CD14-positive monocyte (primary cell): ENCODE measurements around the gene TUBGCP3. TPM values are rescaled to one million over a fixed set of nuclear protein-coding genes. Genes with fewer than 3 reads are reported as not detected.

Experiments
- DNase-seq, 3 donors: peaks; one replicate each; pipeline ENCODE4 v3.0.0-alpha.2; 2011 to 2022
- H2AFZ ChIP-seq: 2 replicates; pipeline ENCODE4 v1.6.0; 2012; ENCODE audit warnings: mild to moderate bottlenecking, low read depth, low read length, inconsistent platforms; ENCODE audit not compliant: insufficient read depth, poor library complexity, severe bottlenecking
- H3K27ac ChIP-seq, 2 donors: 1 replicate in 1 of 2; 2 replicates in 1 of 2; pipeline ENCODE4 v1.5.1; 2012 to 2013; ENCODE audit warnings: low read length in 2 of 2, control low read depth in 1 of 2, inconsistent platforms in 1 of 2, low read depth in 1 of 2, mild to moderate bottlenecking in 1 of 2
- H3K27me3 ChIP-seq, 2 donors: one replicate each; pipeline versions ENCODE4 v1.6.0 to v1.6.1; 2011 to 2013; ENCODE audit warnings: low read length in 2 of 2; ENCODE audit not compliant: control insufficient read depth in 2 of 2, insufficient read depth in 2 of 2
- H3K36me3 ChIP-seq, 2 donors: replicated peaks in 1 of 2; 1 replicate in 1 of 2; 2 replicates in 1 of 2; pipeline versions ENCODE4 v1.5.1 to v1.6.1; 2012 to 2013; ENCODE audit warnings: low read length in 2 of 2, control low read depth in 1 of 2, inconsistent platforms in 1 of 2, mild to moderate bottlenecking in 1 of 2; ENCODE audit not compliant: insufficient read depth in 2 of 2, control insufficient read depth in 1 of 2
- H3K4me1 ChIP-seq, 2 donors: 1 replicate in 1 of 2; 2 replicates in 1 of 2; pipeline versions ENCODE4 v1.5.1 to v1.6.1; 2012 to 2013; ENCODE audit warnings: low read length in 2 of 2, control low read depth in 1 of 2, inconsistent platforms in 1 of 2, mild to moderate bottlenecking in 1 of 2, moderate library complexity in 1 of 2; ENCODE audit not compliant: insufficient read depth in 2 of 2, control insufficient read depth in 1 of 2
- H3K4me2 ChIP-seq: replicated peaks from 2 replicates; pipeline ENCODE3; 2012; ENCODE audit warnings: low read length, moderate library complexity, mild to moderate bottlenecking; ENCODE audit not compliant: poor library complexity, severe bottlenecking; ENCODE audit errors: extremely low read depth
- H3K4me3 ChIP-seq, 3 experiments: fragments of 200-600 bp in 1 of 3; sonication (generic) in 1 of 3; replicated peaks in 1 of 3; 1 replicate in 2 of 3; 2 replicates in 1 of 3; pipeline ENCODE4 v1.5.1; 2011 to 2013; ENCODE audit warnings: low read length in 3 of 3, mild to moderate bottlenecking in 3 of 3, control low read depth in 2 of 3, low read depth in 2 of 3, inconsistent platforms in 1 of 3, moderate library complexity in 1 of 3
- H3K79me2 ChIP-seq: 2 replicates; pipeline ENCODE4 v1.6.0; 2012; ENCODE audit warnings: mild to moderate bottlenecking, control low read depth, inconsistent platforms, low read length, moderate library complexity; ENCODE audit not compliant: insufficient read depth
- H3K9ac ChIP-seq: 2 replicates; pipeline ENCODE4 v1.6.0; 2017; ENCODE audit warnings: low read length, mild to moderate bottlenecking; ENCODE audit not compliant: insufficient read depth, poor library complexity, severe bottlenecking
- H3K9me3 ChIP-seq, 2 donors: replicated peaks in 1 of 2; 1 replicate in 1 of 2; 2 replicates in 1 of 2; pipeline versions ENCODE4 v1.5.1 to v1.6.1; 2012 to 2013; ENCODE audit warnings: low read length in 2 of 2, control low read depth in 1 of 2; ENCODE audit not compliant: control insufficient read depth in 1 of 2, insufficient read depth in 1 of 2
- H4K20me1 ChIP-seq: 2 replicates; pipeline ENCODE4 v1.6.0; 2012; ENCODE audit warnings: mild to moderate bottlenecking, low read length, control low read depth, moderate library complexity; ENCODE audit not compliant: insufficient read depth
- H3K27ac Mint-ChIP-seq, 7 donors: one replicate each; pipeline ENCODE4 v1.8.0; 2020; ENCODE audit warnings: mild to moderate bottlenecking in 7 of 7, mixed read lengths in 7 of 7, moderate library complexity in 6 of 7, inconsistent platforms in 2 of 7
- H3K27me3 Mint-ChIP-seq, 3 donors: one replicate each; pipeline ENCODE4 v1.8.0; 2021 to 2022; ENCODE audit warnings: low read depth in 3 of 3, mild to moderate bottlenecking in 3 of 3, mixed read lengths in 3 of 3, moderate library complexity in 3 of 3, inconsistent platforms in 1 of 3
- H3K36me3 Mint-ChIP-seq, 2 donors: one replicate each; pipeline ENCODE4 v1.8.0; 2020; ENCODE audit warnings: mixed read lengths in 2 of 2, inconsistent platforms in 1 of 2, mild to moderate bottlenecking in 1 of 2
- H3K4me1 Mint-ChIP-seq: one replicate; pipeline ENCODE4 v1.8.0; 2020; ENCODE audit warnings: mild to moderate bottlenecking, mixed read lengths
- H3K4me3 Mint-ChIP-seq, 2 donors: one replicate each; pipeline ENCODE4 v1.8.0; 2020; ENCODE audit warnings: mild to moderate bottlenecking in 2 of 2, mixed read lengths in 2 of 2, moderate library complexity in 1 of 2
- H3K9me3 Mint-ChIP-seq, 7 donors: one replicate each; pipeline ENCODE4 v1.8.0; 2020 to 2022; ENCODE audit warnings: mixed read lengths in 7 of 7, mild to moderate bottlenecking in 6 of 7, moderate library complexity in 6 of 7, inconsistent platforms in 2 of 7
- WGBS: methylation state at CpG from one replicate; pipeline ENCODE4 v1.1.5; 2013; ENCODE audit warnings: missing lambda C conversion rate; ENCODE audit not compliant: insufficient coverage; 5-methylcytosine and 5-hydroxymethylcytosine counted together
- intact Hi-C, 2 donors: fragments of 100-400 bp; cut with micrococcal nuclease; formaldehyde crosslinking; loops; one replicate each; pipeline versions ENCODE4 v1.15.0 to v1.15.1; 2023
- polyA plus RNA-seq, 3 donors: library from polyadenylated mRNA; depleted of rRNA in 1 of 3; unstranded in 2 of 3; stranded (reverse) in 1 of 3; fragments of 300-500 nt in 2 of 3; fragments of >200 nt in 1 of 3; fragmentation: Illumina TruSeq in 2 of 3; gene quantifications; 1 replicate in 2 of 3; 2 replicates in 1 of 3; pipeline ENCODE4 v1.2.3, GENCODE V29; 2012 to 2021
- TF ChIP-seq, protein P1 (sequence below): fragments of 200-600 bp; IDR thresholded peaks from one replicate; pipeline ENCODE4 v1.8.0; 2022; ENCODE audit warnings: antibody characterized with exemption, mild to moderate bottlenecking

The TUBGCP3 gene
- polyA plus RNA-seq, 3 donors = 25.4 to 47.1 (median 34.1) TPM

DNA sequence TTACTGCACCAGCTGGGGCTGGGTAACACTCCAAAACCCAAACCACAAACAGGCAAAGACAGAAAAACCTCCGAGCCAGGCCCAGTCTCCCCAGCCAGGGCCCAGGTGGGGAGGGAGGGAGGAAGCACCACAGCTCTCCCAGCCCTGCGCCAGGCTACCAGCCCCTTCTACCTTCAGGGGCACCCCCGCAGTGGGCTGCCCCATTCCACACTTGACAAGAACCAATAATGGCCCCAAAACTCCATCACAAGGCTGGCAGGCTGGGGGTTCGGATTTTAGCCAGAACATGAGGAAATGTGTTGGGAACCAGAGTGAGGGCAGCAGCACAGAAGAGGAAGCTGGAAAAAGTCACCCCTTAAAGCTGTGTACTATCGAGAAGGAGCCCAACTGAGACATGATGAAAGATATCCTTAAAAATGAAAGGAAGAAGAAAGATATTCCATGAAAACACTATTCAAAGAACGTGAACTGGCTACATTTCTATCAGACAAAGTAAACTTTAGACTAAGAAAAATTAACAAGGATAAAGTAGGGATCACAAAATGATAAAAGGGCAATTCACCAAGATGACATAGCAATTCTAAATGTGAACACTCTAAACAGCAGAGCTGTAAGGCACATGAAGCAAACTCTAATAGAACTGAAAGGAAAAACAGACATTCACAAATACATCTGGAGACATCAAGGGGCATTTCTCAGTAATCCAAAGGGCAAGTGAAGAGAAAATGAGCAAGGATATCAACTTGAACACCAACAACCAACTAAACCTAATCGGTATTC, 12.9 kb downstream of the TUBGCP3 start:
- TF ChIP-seq, protein P1, sequence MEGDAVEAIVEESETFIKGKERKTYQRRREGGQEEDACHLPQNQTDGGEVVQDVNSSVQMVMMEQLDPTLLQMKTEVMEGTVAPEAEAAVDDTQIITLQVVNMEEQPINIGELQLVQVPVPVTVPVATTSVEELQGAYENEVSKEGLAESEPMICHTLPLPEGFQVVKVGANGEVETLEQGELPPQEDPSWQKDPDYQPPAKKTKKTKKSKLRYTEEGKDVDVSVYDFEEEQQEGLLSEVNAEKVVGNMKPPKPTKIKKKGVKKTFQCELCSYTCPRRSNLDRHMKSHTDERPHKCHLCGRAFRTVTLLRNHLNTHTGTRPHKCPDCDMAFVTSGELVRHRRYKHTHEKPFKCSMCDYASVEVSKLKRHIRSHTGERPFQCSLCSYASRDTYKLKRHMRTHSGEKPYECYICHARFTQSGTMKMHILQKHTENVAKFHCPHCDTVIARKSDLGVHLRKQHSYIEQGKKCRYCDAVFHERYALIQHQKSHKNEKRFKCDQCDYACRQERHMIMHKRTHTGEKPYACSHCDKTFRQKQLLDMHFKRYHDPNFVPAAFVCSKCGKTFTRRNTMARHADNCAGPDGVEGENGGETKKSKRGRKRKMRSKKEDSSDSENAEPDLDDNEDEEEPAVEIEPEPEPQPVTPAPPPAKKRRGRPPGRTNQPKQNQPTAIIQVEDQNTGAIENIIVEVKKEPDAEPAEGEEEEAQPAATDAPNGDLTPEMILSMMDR = no peak
- Histone ChIP-seq H3K4me3 (peak overlapping the region in 1 of 3 experiments; percentile 40), H3K9ac (peak overlapping the region; percentile 35), H4K20me1 (peaks cover 87% of the 10 kb centered on the region), H3K27ac (peak overlapping the region; percentile 70 to 75), H3K9me3 (no peaks in the 10 kb centered on the region), H3K4me1 (peaks cover 25 to 27% of the 10 kb centered on the region in 2 donors), H3K36me3 (peaks cover 0 to 11% of the 10 kb centered on the region in 2 donors), H3K27me3 (no peaks in the 10 kb centered on the region), H3K79me2 (peaks cover 99% of the 10 kb centered on the region), H3K4me2 (peak overlapping the region; percentile 54), H2AFZ (peak overlapping the region; percentile 21)
- intact Hi-C loops = no loop called here
- Mint-ChIP-seq H3K4me1 (peaks cover 63% of the 10 kb centered on the region), H3K27ac (peak overlapping the region; percentile 60 to 94 (median 83)), H3K27me3 (peaks cover 0 to 1% (median 0%) of the 10 kb centered on the region in 3 donors), H3K9me3 (peaks cover 0 to 3% (median 0%) of the 10 kb centered on the region in 7 donors), H3K4me3 (peak overlapping the region; percentile 62 to 82), H3K36me3 (peaks cover 8 to 17% of the 10 kb centered on the region in 2 donors)
- WGBS = no CpG with 5 or more reads among the region's 7 CpGs
- peak; percentile 16 to 37 (median 33) for DNase-seq

DNA sequence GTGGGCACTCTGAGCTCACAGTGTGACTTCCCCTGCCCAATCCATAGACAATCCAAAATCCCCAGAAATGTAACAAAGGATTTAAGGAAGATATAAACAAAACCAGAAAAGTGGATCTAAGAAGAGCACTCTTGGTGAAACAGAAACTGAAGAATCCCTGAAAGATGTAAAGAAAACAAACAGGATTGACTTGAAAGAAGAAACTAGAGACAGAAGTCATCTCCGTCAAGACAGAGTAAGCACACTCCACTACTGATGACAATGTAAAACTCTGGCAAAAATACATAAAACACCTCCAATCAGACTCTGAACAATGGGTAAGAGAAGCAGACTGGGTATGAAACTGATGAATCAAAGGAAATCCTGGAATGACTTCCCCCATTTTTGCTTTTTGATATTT, 13.5 kb downstream of the TUBGCP3 start:
- DNase-seq = no peak
- Histone ChIP-seq H3K4me2 (peak overlapping the region; percentile 54), H4K20me1 (peaks cover 87% of the 10 kb centered on the region), H3K36me3 (peaks cover 3 to 17% of the 10 kb centered on the region in 2 donors), H3K4me1 (peaks cover 25 to 27% of the 10 kb centered on the region in 2 donors), H3K9me3 (no peaks in the 10 kb centered on the region), H3K4me3 (peak overlapping the region in 1 of 3 experiments; percentile 40), H3K9ac (peak overlapping the region; percentile 35), H2AFZ (no peak overlapping the region), H3K27ac (peak overlapping the region; percentile 70 to 75), H3K79me2 (peaks cover 99% of the 10 kb centered on the region), H3K27me3 (no peaks in the 10 kb centered on the region)
- WGBS = no CpG with 5 or more reads among the region's 1 CpG
- H3K9me3 Mint-ChIP-seq = peaks cover 0 to 3% (median 0%) of the 10 kb centered on the region in 7 donors
- H3K4me1 Mint-ChIP-seq = peaks cover 61% of the 10 kb centered on the region
- H3K36me3 Mint-ChIP-seq = peaks cover 6 to 23% of the 10 kb centered on the region in 2 donors
- intact Hi-C loops = no loop called here
- peak overlapping the region in 1 of 2 donors; percentile 62 for H3K4me3 Mint-ChIP-seq
- peak overlapping the region; percentile 45 to 94 (median 83) for H3K27ac Mint-ChIP-seq
- TF ChIP-seq, protein P1 = no peak
- peaks cover 0 to 1% (median 0%) of the 10 kb centered on the region in 3 donors for H3K27me3 Mint-ChIP-seq
